Stimulated activated CD4-positive, alpha-beta T cell treated with anti-CD3 and anti-CD28 coated beads, Interleukin-4, amount 100 ng/mL, for 1 hour (primary cell): ENCODE data around the gene SLC7A14.

Experiments used
- DNase-seq: peaks from one replicate; pipeline ENCODE4 v3.0.0-alpha.2; 2020

Gene SLC7A14

GRCh38 chr3:170531657-170532335 is 54.1 kb downstream of the SLC7A14 start:
- DNase-seq, result no peak

- no peak for DNase-seq
Observed at GRCh38 chr3:170531054-170531453, 54.8 kb downstream of the SLC7A14 start.

- DNase-seq, result no peak
Observed at GRCh38 chr3:170529912-170530311, 56.0 kb downstream of the SLC7A14 start.

- DNase-seq, result no peak
Observed at GRCh38 chr3:170529346-170529745, 56.5 kb downstream of the SLC7A14 start.

- DNase-seq, result no peak
Observed at GRCh38 chr3:170528726-170529125, 57.1 kb downstream of the SLC7A14 start.

- DNase-seq, result no peak
Observed at GRCh38 chr3:170524073-170524472, 61.8 kb downstream of the SLC7A14 start.

GRCh38 chr3:170523248-170523647 is 62.6 kb downstream of the SLC7A14 start:
- DNase-seq, result no peak

- DNase-seq, result no peak
Observed at GRCh38 chr3:170522201-170522600, 63.7 kb downstream of the SLC7A14 start.

- no peak for DNase-seq
Observed at GRCh38 chr3:170520996-170521395, 64.9 kb downstream of the SLC7A14 start.

GRCh38 chr3:170517242-170517945 is 68.5 kb downstream of the SLC7A14 start:
- no peak for DNase-seq

GRCh38 chr3:170513642-170514041 is 72.2 kb downstream of the SLC7A14 start:
- DNase-seq, result no peak

GRCh38 chr3:170511371-170511770 is 74.5 kb downstream of the SLC7A14 start:
- DNase-seq, result no peak

GRCh38 chr3:170508839-170509238 is 77.0 kb downstream of the SLC7A14 start:
- DNase-seq, result no peak

GRCh38 chr3:170508291-170508690 is 77.6 kb downstream of the SLC7A14 start:
- DNase-seq, result no peak

- no peak for DNase-seq
Observed at GRCh38 chr3:170507063-170507462, 78.8 kb downstream of the SLC7A14 start.

- no peak for DNase-seq
Observed at GRCh38 chr3:170506556-170506955, 79.3 kb downstream of the SLC7A14 start.

GRCh38 chr3:170502297-170502696 is 83.6 kb downstream of the SLC7A14 start:
- no peak for DNase-seq

GRCh38 chr3:170500995-170501394 is 84.9 kb downstream of the SLC7A14 start:
- DNase-seq, result no peak

GRCh38 chr3:170500462-170500861 is 85.4 kb downstream of the SLC7A14 start:
- no peak for DNase-seq

- no peak for DNase-seq
Observed at GRCh38 chr3:170499562-170500156, 86.2 kb downstream of the SLC7A14 start.

GRCh38 chr3:170497207-170498095 is 88.4 kb downstream of the SLC7A14 start:
- no peak for DNase-seq

GRCh38 chr3:170496868-170497140 is 89.1 kb downstream of the SLC7A14 start:
- DNase-seq, result no peak
